ENCODE measurements around the gene AMN.

- TF ChIP-seq CTCF (IDR thresholded peaks at IDR 0.05) (no peak), POLR2A (IDR thresholded peaks at IDR 0.05; ENCODE audit: low read depth) (no peak)
Measured at GRCh38 chr14:102939820-102940561, 17.5 kb downstream of the AMN start.
